Measurements from ENCODE around the gene SAE1. TPM values are rescaled to one million over a fixed set of nuclear protein-coding genes. Genes with fewer than 3 reads are reported as not detected.
A peak's percentile ranks its signal among the peaks of the same experiment; 100 is the strongest.

Gene SAE1
- total and polyA plus RNA-seq, 11 donors = 15.7 to 84.1 (median 49.7) TPM

DNA sequence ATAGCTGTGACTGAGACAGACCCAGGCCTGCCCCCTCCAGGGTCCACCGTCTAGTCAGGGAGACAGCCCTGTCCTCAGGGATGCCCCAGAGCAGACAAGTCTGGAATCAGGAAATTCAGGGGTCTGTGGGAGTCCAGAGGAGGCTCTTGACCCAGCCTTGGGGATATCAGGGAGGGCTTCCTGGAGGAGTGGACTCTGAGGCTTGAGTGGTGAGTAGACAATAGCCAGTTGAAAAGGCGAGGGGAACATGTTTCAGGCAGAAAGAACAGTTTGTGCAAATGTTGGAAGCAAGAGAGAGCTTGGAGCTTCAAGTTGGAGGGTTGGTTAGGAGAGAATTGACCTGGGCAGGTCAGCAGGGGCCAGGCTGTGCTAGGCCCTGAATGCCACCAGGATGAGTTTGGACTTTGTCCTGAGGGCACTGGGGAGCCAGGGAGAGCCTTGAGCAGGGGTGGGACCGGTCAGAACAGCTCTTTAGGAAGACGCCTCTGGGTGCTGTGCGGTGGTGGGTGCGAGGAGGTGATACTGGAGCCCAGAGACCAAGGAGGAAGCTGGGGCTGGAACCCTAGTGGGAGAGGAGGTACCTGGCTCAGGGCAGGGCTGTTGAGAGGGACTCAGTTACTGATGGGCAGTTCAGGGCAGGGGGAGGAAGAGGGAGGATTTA lies 128.4 kb downstream of the SAE1 start:
- peaks cover 0 to 31% (median 24%) of the 10 kb centered on the region in 12 donors for H3K4me1 ChIP-seq
- TF ChIP-seq, protein P1, sequence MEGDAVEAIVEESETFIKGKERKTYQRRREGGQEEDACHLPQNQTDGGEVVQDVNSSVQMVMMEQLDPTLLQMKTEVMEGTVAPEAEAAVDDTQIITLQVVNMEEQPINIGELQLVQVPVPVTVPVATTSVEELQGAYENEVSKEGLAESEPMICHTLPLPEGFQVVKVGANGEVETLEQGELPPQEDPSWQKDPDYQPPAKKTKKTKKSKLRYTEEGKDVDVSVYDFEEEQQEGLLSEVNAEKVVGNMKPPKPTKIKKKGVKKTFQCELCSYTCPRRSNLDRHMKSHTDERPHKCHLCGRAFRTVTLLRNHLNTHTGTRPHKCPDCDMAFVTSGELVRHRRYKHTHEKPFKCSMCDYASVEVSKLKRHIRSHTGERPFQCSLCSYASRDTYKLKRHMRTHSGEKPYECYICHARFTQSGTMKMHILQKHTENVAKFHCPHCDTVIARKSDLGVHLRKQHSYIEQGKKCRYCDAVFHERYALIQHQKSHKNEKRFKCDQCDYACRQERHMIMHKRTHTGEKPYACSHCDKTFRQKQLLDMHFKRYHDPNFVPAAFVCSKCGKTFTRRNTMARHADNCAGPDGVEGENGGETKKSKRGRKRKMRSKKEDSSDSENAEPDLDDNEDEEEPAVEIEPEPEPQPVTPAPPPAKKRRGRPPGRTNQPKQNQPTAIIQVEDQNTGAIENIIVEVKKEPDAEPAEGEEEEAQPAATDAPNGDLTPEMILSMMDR (IDR thresholded peaks at IDR 0.05) = no peak
- TF ChIP-seq POLR2A (IDR thresholded peaks at IDR 0.05) = no peak
- 89 to 95% (median 91%) methylated on average over 6 of the region's 6 CpGs for WGBS, 4 donors
- no peak overlapping the region for H3K4me3 ChIP-seq
- H3K27ac ChIP-seq = peak overlapping the region in 6 of 12 donors; percentile 5 to 97 (median 55)
- H3K9me3 ChIP-seq = no peaks in the 10 kb centered on the region
- intact Hi-C loops (cut with DNase I) = loop anchor here in 2 of 10 donors (2.0 to 10.0 kb wide), 2 partner anchors 14 to 404 kb away; partner anchors contain the start of gene AP2S1 (in 1 of the 2)
- H3K27me3 ChIP-seq = no peaks in the 10 kb centered on the region
- H3K36me3 ChIP-seq = peaks cover 0 to 58% (median 54%) of the 10 kb centered on the region in 9 donors
- DNase-seq = no peak
- no peak for ATAC-seq

MicroRNAs within 50 kb of the gene (microRNA counts, 767-probe panel; counts per million panel counts)
- 71.6 to 908 counts per million in 2 donors for microRNA hsa-miR-3190-5p

Small RNA genes within 50 kb of the gene (microRNA-seq; reads per million reads assigned to microRNA genes)
- gene MIR3190 = 0 reads per million in 4 donors
- 0 reads per million in 4 donors for gene MIR3191

Other genes starting within 250 kb of the SAE1 start
- gene NPAS1, start 111.0 kb upstream of the SAE1 start, total RNA-seq = 1 to 10 TPM in 2 of 9 donors, under 1 TPM in 6, not detected in 1; 0.16 to 1.3 (median 0.53) TPM
- 1 to 10 TPM; 1.2 to 1.3 TPM for gene NPAS1, start 111.0 kb upstream of the SAE1 start, polyA plus RNA-seq
- 10 to 100 TPM; 21.7 to 58.0 (median 24.5) TPM for gene TMEM160, start 82.2 kb upstream of the SAE1 start, total RNA-seq
- gene TMEM160, start 82.2 kb upstream of the SAE1 start, polyA plus RNA-seq = 10 to 100 TPM; 10.5 to 21.7 TPM
- 10 to 100 TPM; 16.5 to 35.0 (median 24.7) TPM for gene ZC3H4, start 17.1 kb upstream of the SAE1 start, total RNA-seq
- 10 to 100 TPM in 1 of 2 donors, 1 to 10 TPM in 1; 9.6 to 10.4 TPM for gene ZC3H4, start 17.1 kb upstream of the SAE1 start, polyA plus RNA-seq
- gene BBC3, start 100.4 kb downstream of the SAE1 start, total RNA-seq = 1 to 10 TPM; 1.9 to 5.4 (median 4.6) TPM
- gene BBC3, start 100.4 kb downstream of the SAE1 start, polyA plus RNA-seq = 1 to 10 TPM; 3.8 to 5.0 TPM
- gene CCDC9, start 125.7 kb downstream of the SAE1 start, total RNA-seq = 10 to 100 TPM in 8 of 9 donors, 1 to 10 TPM in 1; 6.7 to 23.8 (median 14.9) TPM
- gene CCDC9, start 125.7 kb downstream of the SAE1 start, polyA plus RNA-seq = 10 to 100 TPM; 29.5 to 33.3 TPM
- gene INAFM1, start 144.1 kb downstream of the SAE1 start, total RNA-seq = 10 to 100 TPM in 5 of 9 donors, 1 to 10 TPM in 4; 4.8 to 14.0 (median 10.3) TPM
- 1 to 10 TPM; 7.4 to 8.3 TPM for gene INAFM1, start 144.1 kb downstream of the SAE1 start, polyA plus RNA-seq
- 10 to 100 TPM in 3 of 9 donors, 1 to 10 TPM in 6; 3.0 to 37.9 (median 7.5) TPM for gene C5AR1, start 179.0 kb downstream of the SAE1 start, total RNA-seq
- gene C5AR1, start 179.0 kb downstream of the SAE1 start, polyA plus RNA-seq = 1 to 10 TPM in 1 of 2 donors, under 1 TPM in 1; 0.80 to 5.6 TPM
- gene C5AR2, start 201.3 kb downstream of the SAE1 start, total RNA-seq = 1 to 10 TPM in 3 of 9 donors, under 1 TPM in 6; 0.12 to 3.3 (median 0.94) TPM
- gene C5AR2, start 201.3 kb downstream of the SAE1 start, polyA plus RNA-seq = under 1 TPM; 0.23 to 0.55 TPM
- gene DHX34, start 218.5 kb downstream of the SAE1 start, total RNA-seq = 10 to 100 TPM in 2 of 9 donors, 1 to 10 TPM in 7; 3.7 to 10.6 (median 6.7) TPM
- gene DHX34, start 218.5 kb downstream of the SAE1 start, polyA plus RNA-seq = 10 to 100 TPM in 1 of 2 donors, 1 to 10 TPM in 1; 6.1 to 13.3 TPM

Data from heart left ventricle (tissue), 16 donors.